ENCODE results near the gene LSAMP. TPM values are rescaled to one million over a fixed set of nuclear protein-coding genes. Genes with fewer than 3 reads are reported as not detected.

Gene LSAMP
- total and polyA plus RNA-seq, 2 of the 8 experiments (the other 6 are each of a cell fraction or from before 2014, with no cell fraction given) = 1.8 to 5.7 TPM

- no peak for TF ChIP-seq CTBP2 (IDR thresholded peaks at IDR 0.05; ENCODE audit: borderline replicate concordance, insufficient read depth, insufficient read length, low read length)
- TF ChIP-seq HDAC6 (IDR thresholded peaks at IDR 0.05; ENCODE audit: low read depth, low read length) = no peak
- no peak for TF ChIP-seq GABPA (IDR thresholded peaks at IDR 0.05; ENCODE audit: borderline replicate concordance, insufficient read depth, low read length)
- no peak for TF ChIP-seq CHD7 (IDR thresholded peaks at IDR 0.05; ENCODE audit: insufficient replicate concordance, low read length)
- TF ChIP-seq SUZ12 (IDR thresholded peaks at IDR 0.05; ENCODE audit: low read length) = no peak
- no peak for TF ChIP-seq SP4 (IDR thresholded peaks at IDR 0.05; ENCODE audit: low read length)
Observed at GRCh38 chr3:115960799-115961198, 484.5 kb downstream of the LSAMP start (continued).

All from H1 (cell line).